ENCODE data around the gene GOLPH3L.
A peak's percentile ranks its signal among the peaks of the same experiment; 100 is the strongest.
"Not testable (repeated sequence)": the region's sequence is repeated elsewhere in the genome, so short reads cannot be mapped to it uniquely, and the experiment has no call there.

The GOLPH3L gene

DNA sequence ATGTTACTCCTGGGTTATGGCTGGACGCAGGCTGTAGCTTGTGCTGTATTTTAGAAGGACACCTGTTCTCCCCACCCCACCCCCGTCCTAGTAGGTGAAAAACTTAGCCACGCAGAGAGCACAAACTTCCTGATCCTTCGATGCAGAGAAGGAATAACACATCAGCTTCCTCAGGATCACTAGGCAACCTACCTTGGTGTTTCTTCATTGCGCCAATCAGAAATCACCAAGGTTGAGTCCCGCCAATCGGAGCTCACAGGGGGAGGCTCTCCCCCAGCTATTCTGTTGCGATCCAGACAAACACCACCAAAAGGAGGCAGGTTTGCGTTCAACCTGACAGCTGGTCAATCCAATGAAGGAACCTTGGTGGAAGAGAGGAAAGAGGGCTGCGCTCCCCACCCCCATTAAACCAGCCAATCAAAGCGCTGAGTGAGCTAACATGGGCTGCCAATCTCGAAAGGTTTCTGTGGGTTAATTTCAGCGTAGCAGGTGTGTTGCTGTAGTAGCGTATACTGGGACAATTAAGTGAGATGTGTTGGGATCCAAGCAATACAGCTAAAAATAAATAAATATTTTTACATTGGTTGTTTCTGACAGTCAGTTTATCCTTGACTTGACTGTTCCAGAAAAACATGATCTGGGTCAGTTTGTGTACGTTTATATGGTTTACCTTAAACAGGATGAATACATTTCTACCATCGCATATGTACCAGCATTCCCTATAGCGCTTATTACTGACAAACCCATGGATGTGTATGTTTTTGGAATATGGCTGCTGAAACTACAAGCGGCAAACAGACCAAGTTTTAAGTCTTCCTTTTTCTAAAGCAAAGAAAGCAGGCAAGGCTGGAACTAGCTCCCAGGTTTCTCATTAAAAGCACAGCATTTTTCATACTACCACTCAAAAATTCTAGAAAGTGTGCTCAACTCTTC lies at the start of gene GOLPH3L:
Gene GOLPH3L, minus strand, starts transcription at position 160 of the 933 bp plus-strand sequence. CDS start 2,316 bp downstream, outside the sequence.
- DNase-seq = peak; percentile 85 to 86

DNA sequence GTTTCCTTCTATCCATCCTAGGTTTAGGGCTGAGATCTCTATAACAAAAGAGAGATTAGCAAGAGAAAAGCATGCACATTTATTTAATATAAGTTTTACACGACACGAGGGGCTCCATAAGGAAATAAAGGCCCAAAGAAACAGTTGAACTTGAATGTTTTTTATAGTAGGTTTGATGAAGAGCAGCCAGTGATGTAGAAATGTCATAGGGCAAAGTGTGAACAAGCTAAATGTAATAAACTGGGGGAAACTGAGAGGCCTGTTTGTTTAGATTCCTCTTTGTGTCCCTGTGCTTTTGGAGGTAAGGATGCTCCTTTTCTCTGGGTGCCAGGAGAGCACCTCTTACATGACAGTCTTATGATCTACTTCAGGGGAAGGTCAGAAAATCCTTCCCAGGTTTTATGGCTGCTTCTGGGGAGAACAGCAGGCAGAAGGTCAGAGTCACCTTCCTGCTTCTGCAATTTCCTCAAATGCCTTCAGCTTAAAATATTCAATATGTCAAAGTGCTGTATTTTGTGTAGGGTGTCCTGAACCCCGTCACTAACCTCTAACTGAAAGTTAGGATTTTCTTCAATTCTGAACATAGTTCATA lies 33.3 kb upstream of the GOLPH3L start:
- DNase-seq = no peak

DNA sequence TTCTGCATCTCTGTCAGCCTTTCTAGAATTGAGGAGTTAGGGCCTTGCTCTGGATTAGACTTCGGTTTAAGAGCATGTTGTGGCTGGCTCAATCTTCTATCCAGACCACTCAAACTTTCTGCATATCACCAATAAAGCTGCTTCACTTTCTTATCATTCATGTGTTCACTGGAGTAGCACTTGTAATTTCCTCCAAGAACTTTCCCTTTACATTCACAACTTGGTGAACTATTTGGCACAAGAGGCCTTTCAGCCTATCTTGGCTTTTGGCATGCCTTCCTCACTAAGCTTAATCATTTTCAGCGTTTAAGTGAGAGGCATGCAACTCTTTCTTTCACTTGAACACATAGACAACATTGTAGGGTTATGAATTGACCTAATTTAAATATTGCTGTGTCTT lies 27.4 kb upstream of the GOLPH3L start:
- no peak for DNase-seq

- DNase-seq = no peak
Measured at GRCh38 chr1:150720703-150721102, 23.7 kb upstream of the GOLPH3L start, which contains the start of gene HORMAD1. HORMAD1 (minus strand) TSS chr1:150720895; CDS start chr1:150719505, 1,390 bp downstream.

DNA sequence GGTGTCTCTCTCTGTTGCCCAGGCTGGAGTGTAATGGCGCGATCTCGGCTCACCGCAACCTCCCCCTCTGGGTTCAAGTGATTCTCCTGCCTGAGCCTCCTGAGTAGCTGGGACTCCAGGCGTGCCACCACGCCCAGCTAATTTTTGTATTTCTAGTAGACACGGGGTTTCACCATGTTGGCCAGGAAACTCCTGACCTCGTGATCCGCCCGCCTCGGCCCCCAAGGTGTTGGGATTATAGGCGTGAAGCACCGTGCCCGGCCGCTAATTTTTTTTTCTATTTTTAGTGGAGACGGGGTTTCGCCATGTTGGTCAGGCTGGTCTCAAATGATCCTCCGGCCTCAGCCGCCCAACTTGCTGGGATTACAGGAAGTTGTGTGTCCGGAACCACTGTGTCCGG lies 23.1 kb upstream of the GOLPH3L start:
- no peak for DNase-seq

- no peak for DNase-seq
Measured at GRCh38 chr1:150718225-150718891, 21.4 kb upstream of the GOLPH3L start.

DNA sequence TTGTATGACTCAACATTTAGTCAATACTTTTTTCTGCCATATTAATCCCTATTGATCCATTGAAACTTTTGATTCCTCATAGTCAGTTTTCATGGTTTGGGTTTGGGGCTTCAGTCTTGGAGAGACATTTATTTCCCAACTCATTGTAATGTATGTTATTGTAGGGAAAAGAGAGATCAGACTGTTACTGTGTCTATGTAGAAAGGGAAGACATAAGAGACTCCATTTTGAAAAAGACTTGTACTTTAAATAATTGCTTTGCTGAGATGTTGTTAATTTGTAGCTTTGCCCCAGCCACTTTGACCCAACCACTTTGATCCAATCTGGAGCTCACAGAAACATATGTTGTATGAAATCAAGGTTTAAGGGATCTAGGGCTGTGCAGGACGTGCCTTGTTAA lies 12.1 kb upstream of the GOLPH3L start:
- DNase-seq = not testable (repeated sequence)

- no peak for DNase-seq
Measured at GRCh38 chr1:150708595-150708994, 11.6 kb upstream of the GOLPH3L start.

- no peak for DNase-seq
Measured at GRCh38 chr1:150706091-150706490, 9.1 kb upstream of the GOLPH3L start.

- DNase-seq = no peak
Measured at GRCh38 chr1:150703427-150703826, 6.5 kb upstream of the GOLPH3L start.

DNA sequence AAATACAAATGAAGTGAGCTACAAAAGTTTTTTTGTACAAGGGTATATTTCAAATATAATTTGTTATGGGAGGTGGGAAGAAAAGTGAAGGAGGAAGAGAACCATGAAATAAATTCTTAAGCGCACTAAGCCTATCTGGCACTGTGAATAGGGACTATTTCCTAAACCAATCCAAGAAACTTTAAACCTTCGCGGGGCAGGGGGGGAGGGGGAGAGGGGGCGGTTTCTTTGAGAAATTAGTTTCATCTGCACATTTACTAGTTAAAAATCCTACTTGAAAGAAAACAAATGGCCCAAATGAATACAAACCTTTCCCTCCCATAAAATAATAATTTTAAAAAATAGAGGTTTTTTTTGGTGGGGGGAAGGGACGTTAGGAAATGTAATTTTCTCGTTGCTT lies 364 bp downstream of the GOLPH3L start:
- DNase-seq = no peak

DNA sequence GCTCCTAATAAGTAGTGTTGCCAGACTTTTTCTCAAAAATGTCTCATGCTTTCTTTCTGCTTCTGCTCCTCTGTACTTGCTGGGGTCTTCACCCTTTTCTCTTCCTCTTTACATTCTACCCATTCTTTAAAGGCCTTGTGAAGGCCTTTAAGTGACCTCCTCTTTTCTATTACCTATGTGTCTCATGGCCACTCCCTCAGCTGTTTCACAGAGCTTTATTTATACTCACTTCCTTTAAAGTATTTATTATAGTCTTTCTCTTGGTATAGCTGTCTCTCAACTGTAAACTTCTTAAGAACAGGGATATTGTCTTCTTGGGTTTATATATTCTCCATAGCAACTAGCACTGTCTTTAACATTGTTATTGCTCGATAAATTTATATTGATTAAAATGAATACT lies 792 bp downstream of the GOLPH3L start:
- no peak for DNase-seq

DNA sequence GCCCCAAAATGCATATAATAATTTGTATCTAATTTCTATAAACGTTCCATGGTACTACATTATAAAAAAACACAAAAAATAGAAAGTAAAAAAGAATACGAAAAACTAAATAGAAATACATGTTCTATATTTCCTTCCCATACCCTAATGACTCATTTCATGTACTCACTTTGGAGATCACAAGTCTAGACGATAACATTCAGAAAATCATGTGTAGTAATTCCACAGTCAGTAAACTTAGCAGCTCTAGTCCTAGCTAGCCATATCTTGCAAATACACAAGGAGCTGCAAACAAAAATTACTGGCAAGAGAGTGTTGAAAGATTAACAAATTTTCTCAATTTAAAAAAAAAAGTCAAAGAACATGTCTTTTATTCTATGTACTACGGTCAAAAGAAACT lies 1.4 kb downstream of the GOLPH3L start:
- no peak for DNase-seq

- DNase-seq = no peak
Measured at GRCh38 chr1:150692720-150693119, 4.2 kb downstream of the GOLPH3L start.

DNA sequence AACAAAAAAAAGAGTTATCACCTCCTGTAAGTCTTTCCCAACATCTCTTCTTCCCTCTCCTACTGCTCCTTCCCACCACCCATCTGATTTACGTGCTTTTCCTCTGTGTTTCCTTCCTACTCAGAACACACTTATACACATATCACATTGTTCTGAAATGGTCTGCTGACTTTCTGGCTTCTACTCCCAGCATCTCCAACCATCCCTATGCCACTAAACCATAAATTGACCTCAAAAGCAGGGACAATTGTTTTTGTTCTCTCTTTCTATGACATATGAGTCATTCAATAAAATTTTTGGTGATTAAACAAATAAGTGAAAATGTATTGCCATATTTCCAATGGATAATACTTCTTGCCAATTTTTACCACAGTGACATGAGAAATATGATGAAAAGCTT lies 8.2 kb downstream of the GOLPH3L start:
- no peak for DNase-seq

GRCh38 chr1:150686275-150686674 lies 10.7 kb downstream of the GOLPH3L start:
- no peak for DNase-seq

DNA sequence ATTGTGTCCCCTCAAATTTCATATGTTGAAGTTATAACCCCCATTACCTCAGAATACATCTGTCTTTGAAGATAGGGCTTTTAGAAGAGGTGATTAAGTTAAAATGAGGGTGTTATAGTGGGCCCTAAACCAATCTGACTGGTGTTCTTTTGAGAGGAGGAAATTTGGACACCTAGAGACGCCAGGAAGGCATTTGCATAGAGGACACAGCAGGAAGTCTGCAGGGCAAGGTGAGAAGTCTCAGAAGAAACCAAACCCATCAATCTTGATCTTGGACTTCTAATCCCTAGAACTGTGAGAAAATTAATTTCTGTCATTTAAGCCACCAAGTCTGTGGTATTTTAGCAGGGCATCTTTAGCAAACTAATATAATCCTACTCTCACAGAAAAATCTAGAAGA lies 13.0 kb downstream of the GOLPH3L start:
- DNase-seq = no peak

DNA sequence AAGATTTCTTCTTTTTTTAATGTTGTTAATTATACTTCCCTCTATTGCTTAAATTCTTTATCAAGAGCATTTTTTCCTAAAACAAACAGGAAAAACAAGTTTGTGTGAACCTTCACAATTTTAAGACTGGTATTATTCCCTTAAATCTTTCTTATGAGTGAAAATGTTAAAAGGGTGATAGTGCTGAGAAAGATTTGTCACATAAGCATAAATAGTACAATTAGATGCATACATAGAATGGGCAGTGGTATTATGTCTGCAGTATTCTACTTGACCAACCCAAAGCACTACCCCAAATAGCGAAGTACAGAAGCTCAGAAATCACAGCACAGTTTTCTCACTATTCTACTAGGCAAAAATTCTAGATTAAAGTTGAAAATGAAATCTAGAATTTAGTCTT lies 18.0 kb downstream of the GOLPH3L start:
- DNase-seq = no peak

DNA sequence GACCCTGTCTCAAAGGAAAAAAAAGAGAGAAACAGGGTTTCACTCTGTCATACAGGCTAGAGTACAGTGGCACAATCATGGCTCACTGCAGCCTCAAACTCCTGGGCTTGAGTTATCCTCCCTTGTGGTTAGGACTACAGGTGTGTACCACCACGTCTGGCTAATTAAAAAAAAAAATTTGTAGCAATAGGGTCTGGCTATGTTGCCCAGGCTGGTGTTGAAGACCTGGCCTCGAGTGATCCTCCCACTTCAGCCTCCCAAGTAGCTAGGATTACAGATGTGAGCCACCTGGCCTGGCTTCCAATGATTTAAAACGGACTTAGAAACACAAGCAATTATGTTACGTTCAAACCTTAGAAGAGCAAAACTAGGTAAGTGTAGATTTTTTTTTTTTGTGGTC lies 22.1 kb downstream of the GOLPH3L start:
- DNase-seq = no peak

DNA sequence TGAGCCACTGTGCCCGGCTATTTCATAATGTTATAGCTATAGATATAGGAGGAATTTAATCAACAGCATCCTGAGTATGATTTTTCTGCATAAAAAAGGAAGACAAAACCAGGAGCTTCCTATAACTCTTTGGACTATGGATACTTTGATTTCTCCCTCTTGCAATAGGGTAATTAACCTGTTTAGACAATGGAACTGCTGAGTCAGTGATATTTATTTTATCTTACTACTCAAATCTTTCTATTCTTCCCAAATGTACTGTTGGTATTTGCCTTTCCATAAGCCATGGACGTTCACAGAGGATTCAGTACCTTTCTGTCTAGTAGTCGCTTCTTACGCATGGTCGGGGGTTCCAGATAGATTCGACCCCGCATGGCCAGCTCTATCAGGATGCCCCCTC lies 33.6 kb downstream of the GOLPH3L start:
- DNase-seq = no peak

GRCh38 chr1:150662811-150663210 lies 34.1 kb downstream of the GOLPH3L start:
- no peak for DNase-seq

- DNase-seq = no peak
Measured at GRCh38 chr1:150661156-150661555, 35.8 kb downstream of the GOLPH3L start.

- no peak for DNase-seq
Measured at GRCh38 chr1:150660584-150660983, 36.4 kb downstream of the GOLPH3L start.

DNA sequence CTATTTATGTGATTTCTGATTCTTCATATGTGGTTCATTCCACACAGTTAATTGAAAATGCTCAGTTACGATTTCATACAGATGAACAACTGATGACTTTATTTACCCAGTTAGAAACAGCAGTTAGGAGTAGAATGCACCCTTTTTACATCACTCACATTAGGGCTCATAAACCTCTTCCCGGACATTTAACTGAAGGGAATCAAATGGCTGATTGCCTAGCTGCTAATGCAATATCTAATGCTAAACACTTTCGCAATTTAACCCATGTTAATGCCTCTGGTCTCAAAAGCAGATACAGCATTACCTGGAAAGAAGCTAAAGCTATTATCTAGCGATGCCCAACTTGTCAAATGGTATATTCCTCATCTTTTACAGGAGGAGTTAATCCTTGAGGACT lies 39.9 kb downstream of the GOLPH3L start:
- not testable (repeated sequence) for DNase-seq

Measured in activated CD4-positive, alpha-beta T cell treated with anti-CD3 and anti-CD28 coated beads, Interleukin-2, amount 50 U/mL, for 4 hours (primary cell).